Stimulated activated CD8-positive, alpha-beta memory T cell treated with anti-CD3 and anti-CD28 coated beads, Interleukin-12 subunit alpha, Interleukin-12 subunit beta, amount 100 ng/mL, for 24 hours (primary cell): ENCODE measurements around the gene GPATCH8.

Experiments used
- DNase-seq: peaks from one replicate; pipeline ENCODE4 v3.0.0-alpha.2; 2020; ENCODE audit errors: extremely low read depth

GPATCH8 gene

GRCh38 chr17:44355642-44356099, 147.5 kb downstream of the GPATCH8 start:
- no peak for DNase-seq

DNA sequence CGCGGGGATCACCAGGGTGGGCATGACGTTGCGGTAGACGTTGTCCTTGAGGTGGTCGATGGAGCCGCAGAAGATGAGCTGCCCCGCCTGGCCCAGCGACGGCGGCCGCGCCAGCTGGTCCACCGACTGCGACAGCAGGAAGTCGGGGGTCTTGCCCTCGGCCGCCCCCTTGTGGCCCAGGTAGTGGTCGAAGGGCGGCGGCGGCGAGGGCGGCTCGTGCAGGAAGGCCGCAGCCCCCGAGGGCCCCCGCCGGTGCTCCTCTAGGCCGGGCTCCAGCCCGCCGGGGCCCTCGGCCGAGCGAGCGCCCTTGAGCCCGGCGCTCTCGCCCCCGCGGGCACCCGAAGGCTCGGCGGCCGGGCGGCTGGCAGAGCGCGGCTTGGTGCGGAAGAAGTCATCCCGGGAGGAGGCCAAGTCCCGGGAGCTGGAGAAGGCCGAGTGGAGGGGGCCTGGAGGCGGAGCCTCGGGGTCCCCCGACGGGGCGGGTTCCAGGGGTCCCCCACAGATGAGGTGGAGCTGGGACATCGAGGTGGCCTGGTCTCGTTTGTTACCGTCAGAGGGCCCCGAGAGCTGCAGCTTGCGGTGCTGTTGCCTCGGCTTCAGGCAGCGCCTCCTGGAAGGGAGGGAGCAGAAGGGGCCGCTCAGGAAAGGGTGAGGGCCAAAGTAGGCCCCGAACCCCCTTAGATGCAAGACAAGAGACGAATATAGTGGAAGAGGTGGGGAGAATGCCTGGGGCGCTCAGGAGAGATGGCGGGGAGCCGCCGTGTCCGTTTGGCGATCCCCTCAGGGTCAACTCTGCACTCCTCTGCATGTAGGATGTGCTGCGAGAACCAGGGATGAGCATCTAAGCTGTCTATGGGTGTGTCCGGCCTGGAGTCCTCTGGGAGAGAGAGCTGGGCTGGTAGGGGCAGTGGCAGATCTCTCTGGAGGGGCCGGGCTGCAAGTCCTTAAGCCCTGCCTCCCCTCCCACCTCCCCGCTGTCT, 148.3 kb downstream of the GPATCH8 start:
- no peak for DNase-seq

- no peak for DNase-seq
Observed at GRCh38 chr17:44353672-44354331, 149.4 kb downstream of the GPATCH8 start.

- DNase-seq: no peak
Observed at GRCh38 chr17:44352828-44353671, 150.2 kb downstream of the GPATCH8 start.

DNA sequence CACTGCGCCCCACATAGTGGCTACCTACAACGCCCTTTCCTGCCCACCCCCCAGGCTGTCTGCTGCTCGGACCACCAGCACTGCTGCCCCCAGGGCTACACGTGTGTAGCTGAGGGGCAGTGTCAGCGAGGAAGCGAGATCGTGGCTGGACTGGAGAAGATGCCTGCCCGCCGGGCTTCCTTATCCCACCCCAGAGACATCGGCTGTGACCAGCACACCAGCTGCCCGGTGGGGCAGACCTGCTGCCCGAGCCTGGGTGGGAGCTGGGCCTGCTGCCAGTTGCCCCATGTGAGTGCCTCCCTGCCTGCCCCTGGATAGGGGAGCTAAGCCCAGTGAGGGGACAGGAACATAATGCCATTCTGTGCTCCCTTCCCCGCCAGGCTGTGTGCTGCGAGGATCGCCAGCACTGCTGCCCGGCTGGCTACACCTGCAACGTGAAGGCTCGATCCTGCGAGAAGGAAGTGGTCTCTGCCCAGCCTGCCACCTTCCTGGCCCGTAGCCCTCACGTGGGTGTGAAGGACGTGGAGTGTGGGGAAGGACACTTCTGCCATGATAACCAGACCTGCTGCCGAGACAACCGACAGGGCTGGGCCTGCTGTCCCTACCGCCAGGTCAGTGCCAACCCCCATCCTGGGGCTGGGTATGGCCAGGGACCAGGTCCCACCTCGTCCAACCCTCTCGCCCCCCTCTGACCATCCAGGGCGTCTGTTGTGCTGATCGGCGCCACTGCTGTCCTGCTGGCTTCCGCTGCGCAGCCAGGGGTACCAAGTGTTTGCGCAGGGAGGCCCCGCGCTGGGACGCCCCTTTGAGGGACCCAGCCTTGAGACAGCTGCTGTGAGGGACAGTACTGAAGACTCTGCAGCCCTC, 151.0 kb downstream of the GPATCH8 start:
- DNase-seq: no peak

DNA sequence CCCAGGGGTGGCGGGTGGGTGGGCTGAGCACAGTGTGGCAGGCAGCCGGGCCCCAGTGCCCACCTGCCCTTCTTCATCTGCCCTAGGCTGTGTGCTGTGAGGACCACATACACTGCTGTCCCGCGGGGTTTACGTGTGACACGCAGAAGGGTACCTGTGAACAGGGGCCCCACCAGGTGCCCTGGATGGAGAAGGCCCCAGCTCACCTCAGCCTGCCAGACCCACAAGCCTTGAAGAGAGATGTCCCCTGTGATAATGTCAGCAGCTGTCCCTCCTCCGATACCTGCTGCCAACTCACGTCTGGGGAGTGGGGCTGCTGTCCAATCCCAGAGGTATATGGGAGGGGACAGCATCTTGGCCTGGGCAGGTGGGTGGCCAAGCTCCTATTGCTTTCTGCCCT, 151.7 kb downstream of the GPATCH8 start:
- DNase-seq: no peak

- DNase-seq: no peak
Observed at GRCh38 chr17:44350733-44351226, 152.4 kb downstream of the GPATCH8 start.

DNA sequence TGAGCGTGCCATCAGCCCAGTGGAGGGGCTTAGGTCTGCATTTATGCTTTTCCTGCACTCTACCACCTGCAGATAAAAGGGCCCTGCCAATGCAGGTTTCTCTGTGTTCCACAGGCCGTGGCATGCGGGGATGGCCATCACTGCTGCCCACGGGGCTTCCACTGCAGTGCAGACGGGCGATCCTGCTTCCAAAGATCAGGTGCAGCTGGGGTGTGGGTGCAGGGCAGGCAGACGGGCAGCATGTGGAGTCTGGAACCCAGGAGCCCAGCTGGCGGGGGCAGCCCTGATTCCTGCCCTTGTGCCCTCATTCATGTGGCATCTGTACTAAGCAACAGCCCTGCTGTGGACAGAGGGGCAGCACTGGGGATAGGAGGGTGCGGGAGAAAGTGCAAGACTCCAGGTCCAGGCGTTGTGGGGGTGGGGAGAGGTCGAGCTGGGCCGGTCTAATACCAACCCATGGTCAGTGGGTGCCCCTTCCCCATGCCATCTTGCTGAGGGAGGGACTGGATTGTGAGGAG, 153.6 kb downstream of the GPATCH8 start:
- no peak for DNase-seq

DNA sequence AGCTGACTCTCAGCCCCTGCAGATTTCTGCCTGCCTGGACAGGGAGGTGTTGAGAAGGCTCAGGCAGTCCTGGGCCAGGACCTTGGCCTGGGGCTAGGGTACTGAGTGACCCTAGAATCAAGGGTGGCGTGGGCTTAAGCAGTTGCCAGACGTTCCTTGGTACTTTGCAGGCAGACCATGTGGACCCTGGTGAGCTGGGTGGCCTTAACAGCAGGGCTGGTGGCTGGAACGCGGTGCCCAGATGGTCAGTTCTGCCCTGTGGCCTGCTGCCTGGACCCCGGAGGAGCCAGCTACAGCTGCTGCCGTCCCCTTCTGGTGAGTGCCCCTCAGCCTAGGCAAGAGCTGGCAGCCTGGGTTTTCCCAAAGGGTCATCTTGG, 154.2 kb downstream of the GPATCH8 start:
- DNase-seq: no peak

- no peak for DNase-seq
Observed at GRCh38 chr17:44348234-44348987, 154.8 kb downstream of the GPATCH8 start.
